NCI-H2196 (cell line): ENCODE results near the gene TMBIM1.
"Not testable (repeated sequence)": the region's sequence is repeated elsewhere in the genome, so short reads cannot be mapped to it uniquely, and the experiment has no call there.

Experiments
- DNase-seq: peaks from one replicate; lab custom pipeline; 2025; ENCODE audit not compliant: unreplicated experiment; lab: John Stamatoyannopoulos, UW

TMBIM1 gene

GRCh38 chr2:218273214-218273907, 18.9 kb downstream of the TMBIM1 start:
- DNase-seq, result not testable (repeated sequence)

DNA sequence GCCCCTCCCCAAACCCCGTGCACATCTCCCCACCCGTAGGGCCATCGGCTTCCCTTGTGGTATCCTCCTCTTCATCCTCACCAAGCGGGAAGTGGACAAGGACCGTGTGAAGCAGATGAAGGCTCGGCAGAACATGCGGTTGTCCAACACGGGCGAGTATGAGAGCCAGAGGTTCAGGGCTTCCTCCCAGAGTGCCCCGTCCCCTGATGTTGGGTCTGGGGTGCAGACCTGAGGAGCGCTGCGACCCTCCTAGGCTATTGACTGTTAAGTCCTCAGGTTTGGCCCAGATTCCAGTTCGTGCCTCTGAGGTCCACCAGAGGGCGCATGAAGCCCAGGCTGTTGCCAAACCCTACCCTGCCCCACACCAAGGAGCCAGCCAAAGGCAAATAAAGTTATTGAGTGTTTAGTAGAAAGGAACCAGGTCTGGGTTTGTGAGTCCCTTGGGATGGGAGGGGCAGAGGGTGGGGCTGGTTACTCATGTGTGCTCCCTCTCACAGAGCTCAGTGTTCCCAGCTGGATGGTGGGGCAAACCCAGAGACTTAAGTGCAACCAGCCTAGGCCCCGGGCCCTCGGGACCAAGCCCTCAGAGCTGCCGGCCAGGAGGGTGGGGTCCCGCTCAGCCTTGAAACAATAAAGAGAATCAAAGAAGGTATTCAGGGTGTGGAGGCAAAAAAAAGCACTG, 19.6 kb downstream of the TMBIM1 start:
- DNase-seq, result peak; percentile 85

GRCh38 chr2:218271865-218272530, 20.3 kb downstream of the TMBIM1 start:
- no peak for DNase-seq

DNA sequence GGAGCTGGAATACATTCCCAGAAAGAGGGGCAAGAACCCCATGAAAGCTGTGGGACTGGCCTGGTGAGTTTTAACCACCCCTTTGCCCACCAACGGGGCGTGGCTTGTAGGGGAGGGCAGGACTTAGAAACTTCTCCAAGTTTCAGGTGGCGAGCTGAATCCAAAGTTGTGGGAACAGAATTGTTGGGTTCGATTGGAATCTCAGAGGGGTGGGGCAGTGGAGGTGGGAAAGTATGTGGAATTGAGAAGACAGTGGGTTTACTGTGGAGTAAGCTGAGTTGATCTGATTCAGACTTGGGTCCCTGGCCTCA, 20.9 kb downstream of the TMBIM1 start:
- no peak for DNase-seq

GRCh38 chr2:218270721-218271486, 21.4 kb downstream of the TMBIM1 start:
- DNase-seq, result no peak

- peak; percentile 99 for DNase-seq
Measured at GRCh38 chr2:218269900-218270720, 22.2 kb downstream of the TMBIM1 start, which contains the start of the genes AAMP and PNKD. Gene AAMP (minus strand): TSS chr2:218270137. CDS start chr2:218270086, 51 bp downstream. Gene PNKD (plus strand): TSS chr2:218270519. CDS start chr2:218270536, 17 bp downstream.

- DNase-seq, result no peak
Measured at GRCh38 chr2:218267259-218267658, 25.0 kb downstream of the TMBIM1 start.

DNA sequence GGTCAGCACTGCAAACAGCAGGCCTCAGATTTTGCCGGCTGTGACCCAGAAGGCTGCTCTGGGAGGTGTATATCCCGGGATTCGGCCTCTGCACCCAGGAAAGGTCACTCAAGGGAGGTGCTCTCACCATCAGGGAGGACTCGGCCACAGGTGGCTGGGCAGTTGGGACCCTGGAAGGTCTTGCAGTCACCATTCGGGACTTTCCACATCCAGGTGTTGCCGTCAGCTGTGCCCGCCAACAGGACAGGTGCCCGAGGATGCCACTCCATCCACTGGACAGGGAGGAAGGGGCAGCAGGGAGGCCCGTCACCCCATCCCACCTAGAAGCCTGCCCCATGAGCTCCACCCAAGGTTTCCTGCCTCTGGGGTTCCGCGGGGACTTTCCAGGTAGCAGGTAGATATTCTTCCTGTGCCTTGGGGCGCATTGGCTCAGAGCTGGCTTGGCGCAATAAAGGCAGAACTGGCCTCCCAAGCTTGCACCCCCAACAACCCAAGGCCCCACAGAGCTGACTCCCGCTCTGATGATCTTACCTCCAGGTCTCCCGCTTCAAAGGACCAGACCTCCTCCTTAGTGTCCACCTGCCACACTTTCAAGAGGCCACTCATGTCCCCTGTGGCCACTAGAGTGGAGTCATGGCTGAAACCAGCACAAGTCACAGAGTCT, 25.9 kb downstream of the TMBIM1 start:
- DNase-seq, result no peak

DNA sequence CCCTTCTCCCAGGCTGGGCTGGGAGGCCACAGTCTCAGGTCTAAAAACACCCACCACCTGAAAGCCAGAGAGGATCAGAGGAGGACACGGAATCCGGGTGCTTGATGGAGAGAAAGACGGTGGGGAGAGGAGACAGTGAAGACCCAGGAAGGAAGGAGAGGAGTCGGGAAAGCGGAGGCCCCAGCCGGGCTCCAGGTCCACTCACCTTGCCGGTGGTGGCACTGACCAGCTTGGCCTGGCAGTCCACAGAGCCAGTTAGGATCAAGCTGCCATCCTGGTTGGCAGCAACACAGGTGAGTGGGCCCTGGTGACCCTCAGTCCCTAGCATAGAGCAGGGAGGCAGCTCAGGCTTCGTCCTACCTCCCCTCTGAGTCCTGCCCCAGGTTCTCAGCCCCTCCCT, 26.7 kb downstream of the TMBIM1 start:
- DNase-seq, result no peak

DNA sequence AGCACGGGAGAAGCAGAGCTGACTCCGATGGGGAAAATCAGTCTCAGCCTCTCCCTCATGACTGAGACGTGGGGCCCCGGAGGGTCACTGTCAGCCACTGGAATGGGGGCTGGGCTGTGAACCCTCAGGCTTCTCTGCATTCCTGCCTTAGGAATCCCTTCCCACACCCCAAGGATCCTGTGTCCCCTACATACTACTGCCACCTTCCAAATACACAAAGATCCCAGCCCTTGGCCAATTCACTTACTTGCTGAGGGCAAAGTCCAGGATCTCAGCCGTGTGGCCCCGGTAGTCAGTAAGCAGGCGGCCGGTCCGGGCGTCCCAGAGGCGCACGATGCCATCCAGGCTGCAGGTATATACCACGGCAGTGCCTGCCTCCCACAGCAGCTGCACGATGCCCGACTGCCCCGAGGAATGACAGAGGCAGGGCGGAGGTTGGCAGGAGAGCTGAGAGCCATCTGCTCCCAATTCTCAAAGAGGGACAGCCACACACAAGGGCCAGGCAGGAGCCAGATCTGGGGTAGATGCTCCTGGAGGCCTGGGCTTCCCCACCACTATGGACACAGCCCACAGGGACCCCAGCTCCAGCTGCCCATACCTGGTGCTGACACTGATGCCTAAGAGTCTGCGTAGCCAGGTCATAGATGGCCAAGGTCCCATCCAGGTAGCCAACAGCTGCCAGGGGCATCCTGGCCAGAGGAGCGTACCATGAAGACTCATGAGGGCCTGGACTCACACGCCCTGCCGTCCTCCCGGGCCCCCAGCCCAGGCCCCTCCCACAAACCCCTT, 27.3 kb downstream of the TMBIM1 start:
- no peak for DNase-seq

GRCh38 chr2:218263817-218264641, 28.3 kb downstream of the TMBIM1 start:
- no peak for DNase-seq

DNA sequence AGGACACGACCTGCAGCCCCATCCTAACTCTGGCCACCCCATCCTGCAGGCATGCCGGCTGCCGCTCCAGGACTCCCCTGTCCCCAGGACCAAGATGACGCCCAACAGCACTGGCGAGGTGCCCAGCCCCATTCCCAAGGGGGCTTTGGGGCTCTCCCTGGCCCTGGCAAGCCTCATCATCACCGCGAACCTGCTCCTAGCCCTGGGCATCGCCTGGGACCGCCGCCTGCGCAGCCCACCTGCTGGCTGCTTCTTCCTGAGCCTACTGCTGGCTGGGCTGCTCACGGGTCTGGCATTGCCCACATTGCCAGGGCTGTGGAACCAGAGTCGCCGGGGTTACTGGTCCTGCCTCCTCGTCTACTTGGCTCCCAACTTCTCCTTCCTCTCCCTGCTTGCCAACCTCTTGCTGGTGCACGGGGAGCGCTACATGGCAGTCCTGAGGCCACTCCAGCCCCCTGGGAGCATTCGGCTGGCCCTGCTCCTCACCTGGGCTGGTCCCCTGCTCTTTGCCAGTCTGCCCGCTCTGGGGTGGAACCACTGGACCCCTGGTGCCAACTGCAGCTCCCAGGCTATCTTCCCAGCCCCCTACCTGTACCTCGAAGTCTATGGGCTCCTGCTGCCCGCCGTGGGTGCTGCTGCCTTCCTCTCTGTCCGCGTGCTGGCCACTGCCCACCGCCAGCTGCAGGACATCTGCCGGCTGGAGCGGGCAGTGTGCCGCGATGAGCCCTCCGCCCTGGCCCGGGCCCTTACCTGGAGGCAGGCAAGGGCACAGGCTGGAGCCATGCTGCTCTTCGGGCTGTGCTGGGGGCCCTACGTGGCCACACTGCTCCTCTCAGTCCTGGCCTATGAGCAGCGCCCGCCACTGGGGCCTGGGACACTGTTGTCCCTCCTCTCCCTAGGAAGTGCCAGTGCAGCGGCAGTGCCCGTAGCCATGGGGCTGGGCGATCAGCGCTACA, 29.4 kb downstream of the TMBIM1 start:
- DNase-seq, result no peak

DNA sequence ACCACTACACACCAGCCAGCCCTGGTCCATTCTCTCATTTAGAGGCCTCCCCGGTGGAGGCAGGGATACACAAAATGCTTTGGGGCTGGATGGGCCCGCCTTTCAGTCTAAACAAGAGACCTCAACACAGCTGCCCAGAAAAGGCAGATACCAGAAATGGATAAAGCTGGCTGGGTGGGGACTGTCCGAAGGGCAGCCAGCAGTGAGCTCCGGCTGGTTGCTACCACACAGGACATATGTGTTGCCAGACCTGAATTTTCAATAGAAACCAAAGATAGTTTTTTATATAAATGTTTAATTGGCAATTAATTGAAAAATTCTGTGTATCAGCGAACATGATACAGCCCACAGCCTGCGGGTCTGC, 30.1 kb downstream of the TMBIM1 start:
- DNase-seq, result no peak

- DNase-seq, result no peak
Measured at GRCh38 chr2:218261423-218262236, 30.7 kb downstream of the TMBIM1 start.

GRCh38 chr2:218260742-218261422, 31.4 kb downstream of the TMBIM1 start, which contains the start of gene GPBAR1:
Gene GPBAR1 (plus strand): TSS chr2:218261015. CDS start chr2:218262725, 1,710 bp downstream.
- no peak for DNase-seq

GRCh38 chr2:218260166-218260565, 32.1 kb downstream of the TMBIM1 start:
- DNase-seq, result no peak
